Liver (tissue), 3 donors: ENCODE measurements around the gene INO80D.

Source experiments
- GABPA ChIP-seq, 2 donors: IDR thresholded peaks in 1 of 2; conservative IDR thresholded peaks in 1 of 2; 2 replicates each; pipeline ENCODE4 v1.6.1; 2016; ENCODE audit warnings: antibody characterized with exemption in 2 of 2, mild to moderate bottlenecking in 1 of 2, moderate library complexity in 1 of 2
- RXRA ChIP-seq, 2 donors: IDR thresholded peaks; 2 replicates each; pipeline ENCODE4 v1.6.1; 2017 to 2018; ENCODE audit warnings: antibody characterized with exemption in 2 of 2, mild to moderate bottlenecking in 1 of 2
- SP1 ChIP-seq: IDR thresholded peaks from 2 replicates; pipeline ENCODE4 v1.6.1; 2018; ENCODE audit warnings: antibody characterized with exemption, mild to moderate bottlenecking
- TAF1 ChIP-seq: conservative IDR thresholded peaks from 2 replicates; pipeline ENCODE4 v1.6.1; 2016; ENCODE audit warnings: antibody characterized with exemption, mild to moderate bottlenecking
- TF ChIP-seq, protein P1 (sequence below): fragments of 150-350 bp; IDR thresholded peaks from 2 replicates; pipeline ENCODE4 v1.5.1; 2017; ENCODE audit warnings: improper control_type of control experiment, low read depth, low read length; ENCODE audit not compliant: missing input control
- donor health status: healthy.
- donor health status: healthy.

- TF ChIP-seq, protein P1, sequence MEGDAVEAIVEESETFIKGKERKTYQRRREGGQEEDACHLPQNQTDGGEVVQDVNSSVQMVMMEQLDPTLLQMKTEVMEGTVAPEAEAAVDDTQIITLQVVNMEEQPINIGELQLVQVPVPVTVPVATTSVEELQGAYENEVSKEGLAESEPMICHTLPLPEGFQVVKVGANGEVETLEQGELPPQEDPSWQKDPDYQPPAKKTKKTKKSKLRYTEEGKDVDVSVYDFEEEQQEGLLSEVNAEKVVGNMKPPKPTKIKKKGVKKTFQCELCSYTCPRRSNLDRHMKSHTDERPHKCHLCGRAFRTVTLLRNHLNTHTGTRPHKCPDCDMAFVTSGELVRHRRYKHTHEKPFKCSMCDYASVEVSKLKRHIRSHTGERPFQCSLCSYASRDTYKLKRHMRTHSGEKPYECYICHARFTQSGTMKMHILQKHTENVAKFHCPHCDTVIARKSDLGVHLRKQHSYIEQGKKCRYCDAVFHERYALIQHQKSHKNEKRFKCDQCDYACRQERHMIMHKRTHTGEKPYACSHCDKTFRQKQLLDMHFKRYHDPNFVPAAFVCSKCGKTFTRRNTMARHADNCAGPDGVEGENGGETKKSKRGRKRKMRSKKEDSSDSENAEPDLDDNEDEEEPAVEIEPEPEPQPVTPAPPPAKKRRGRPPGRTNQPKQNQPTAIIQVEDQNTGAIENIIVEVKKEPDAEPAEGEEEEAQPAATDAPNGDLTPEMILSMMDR, result no peak
- TF ChIP-seq GABPA (IDR thresholded peaks at IDR 0.05 in 1 of 2, conservative IDR thresholded peaks at IDR 0.05 in 1 of 2), result no peak
- TF ChIP-seq SP1, result no peak
- TF ChIP-seq TAF1, result no peak
- no peak for TF ChIP-seq RXRA (IDR thresholded peaks at IDR 0.05)
Measured at GRCh38 chr2:206095536-206096332, 9.8 kb upstream of the INO80D start.
